WTC11 (cell line): Measurements from ENCODE around the gene MYL12B.

Source experiments
- ATF3 ChIP-seq: sonication (generic); formaldehyde crosslinking; conservative IDR thresholded peaks from 2 replicates; pipeline ENCODE4 v1.8.1; 2022; ENCODE audit warnings: mild to moderate bottlenecking, missing genetic modification reagents
- CREB1 ChIP-seq: sonication (generic); formaldehyde crosslinking; IDR thresholded peaks from 2 replicates; pipeline ENCODE4 v1.8.0; 2023; ENCODE audit warnings: mild to moderate bottlenecking, missing genetic modification reagents
- CTCF ChIP-seq: fragments of 200-600 bp; IDR thresholded peaks from 2 replicates; pipeline ENCODE4 v1.8.0; 2022; ENCODE audit warnings: antibody characterized with exemption

- TF ChIP-seq CTCF (no peak), ATF3 (CRISPR knock-in tag) (no peak), CREB1 (CRISPR knock-in tag) (no peak)
Measured at GRCh38 chr18:3254725-3255124, 7.2 kb upstream of the MYL12B start.
